Tibial nerve (tissue), 3 donors: Measurements from ENCODE around the gene RHOBTB1.

Experiments
- CTCF ChIP-seq, 5 experiments: fragments of 200-600 bp in 3 of 5; fragments of 450-650 bp in 2 of 5; sonication (generic) in 3 of 5; IDR thresholded peaks; one replicate each; pipeline ENCODE4 v1.5.1; 2016 to 2019; ENCODE audit warnings: antibody characterized with exemption in 5 of 5, mild to moderate bottlenecking in 3 of 5, moderate library complexity in 2 of 5
- POLR2A ChIP-seq, 2 donors: fragments of 450-650 bp; IDR thresholded peaks; one replicate each; pipeline ENCODE4 v1.6.1; 2017; ENCODE audit warnings: antibody characterized with exemption in 2 of 2, mild to moderate bottlenecking in 2 of 2, moderate library complexity in 2 of 2

- TF ChIP-seq CTCF (IDR thresholded peaks at IDR 0.05) = no peak
- TF ChIP-seq POLR2A (IDR thresholded peaks at IDR 0.05) = no peak
Measured at GRCh38 chr10:60934215-60935175, 9.5 kb downstream of the RHOBTB1 start.
